Measurements from ENCODE around the gene SUCLG1.
"Not testable (repeated sequence)": the region's sequence is repeated elsewhere in the genome, so short reads cannot be mapped to it uniquely, and the experiment has no call there.

SUCLG1 gene

GRCh38 chr2:84459018-84459943, at the start of gene SUCLG1:
TSS of gene SUCLG1 (minus strand) at chr2:84459280. CDS start at chr2:84459269, 11 bp downstream.
- peak; percentile 68 for DNase-seq

DNA sequence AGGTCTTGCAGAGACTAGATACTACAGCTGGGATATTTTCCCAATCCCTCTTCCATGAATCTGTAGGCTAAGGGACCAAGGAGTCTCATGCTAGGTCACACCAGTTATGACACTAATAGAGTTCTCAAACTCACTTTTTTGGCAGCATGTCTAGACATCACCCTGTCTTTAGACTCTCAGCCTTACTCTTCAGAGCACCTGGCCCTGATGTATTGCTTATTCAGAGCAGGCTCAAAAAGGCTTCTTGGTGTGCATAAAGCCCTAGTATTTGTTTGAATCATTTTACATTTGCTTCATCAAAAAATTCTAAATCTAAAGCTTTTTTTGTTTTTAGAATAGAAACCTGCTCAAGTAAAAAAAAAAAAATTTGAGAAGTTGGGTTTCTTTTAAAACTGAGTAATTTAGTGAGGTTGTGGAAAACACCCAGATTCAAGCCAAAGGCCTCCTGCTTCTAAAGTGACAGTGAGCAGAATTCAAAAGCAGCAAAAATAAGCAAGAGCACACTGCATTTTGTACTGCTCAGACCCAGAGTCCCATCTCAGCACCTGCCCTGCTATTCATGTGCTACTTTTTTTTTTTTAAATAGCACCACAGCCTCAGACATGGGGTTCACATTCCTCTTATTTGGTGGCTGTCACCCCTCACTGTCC, 39.2 kb upstream of the SUCLG1 start:
- no peak for DNase-seq

- no peak for DNase-seq
These were observed 38.2 kb upstream of the SUCLG1 start for GRCh38 chr2:84497285-84497684.

DNA sequence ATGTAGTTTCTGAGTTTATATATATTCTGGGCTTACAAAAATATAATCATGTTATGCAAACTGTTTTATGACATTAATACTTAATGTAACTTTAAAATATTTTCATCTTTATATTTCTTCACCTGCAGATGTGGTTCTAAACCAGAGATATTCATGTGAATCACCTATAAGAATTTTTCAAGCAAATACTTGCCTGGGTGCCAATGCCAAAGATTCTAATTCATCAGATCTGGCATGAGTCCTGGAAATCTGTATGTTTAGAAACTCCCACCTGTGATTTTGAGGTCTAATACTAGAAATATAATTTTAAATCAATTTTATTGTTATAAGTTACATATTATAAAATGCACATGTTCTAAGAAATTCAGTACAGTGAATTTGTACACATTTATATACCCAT, 37.3 kb upstream of the SUCLG1 start:
- no peak for DNase-seq

DNA sequence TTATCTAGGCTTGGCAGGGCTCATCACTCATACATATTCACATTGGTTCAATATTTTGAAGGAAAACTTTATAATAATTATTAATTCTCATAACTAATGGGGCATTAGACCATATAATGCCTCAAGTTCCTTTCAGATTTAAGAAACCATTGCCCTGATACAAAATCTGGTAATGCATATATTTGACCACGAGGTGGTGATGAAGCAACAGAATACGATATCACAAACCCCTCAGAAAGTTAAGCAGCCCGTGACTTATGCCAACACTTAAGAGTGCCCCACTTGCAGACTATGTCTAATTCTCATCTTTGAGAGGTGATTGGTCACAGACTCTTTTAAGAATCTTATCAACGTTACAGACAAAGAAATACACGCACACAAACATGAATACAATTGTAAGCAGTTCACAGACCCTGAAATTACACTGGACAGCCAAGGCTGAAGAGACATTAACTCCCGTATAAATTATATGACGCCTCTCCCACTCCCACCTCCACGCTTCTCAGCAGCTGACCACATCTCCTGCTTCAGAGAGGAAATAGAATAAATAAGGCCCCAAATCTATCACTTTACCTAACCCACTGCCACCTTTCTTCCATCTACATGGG, 36.6 kb upstream of the SUCLG1 start:
- DNase-seq: peak; percentile 16

GRCh38 chr2:84494070-84494469, 35.0 kb upstream of the SUCLG1 start:
- DNase-seq: no peak

DNA sequence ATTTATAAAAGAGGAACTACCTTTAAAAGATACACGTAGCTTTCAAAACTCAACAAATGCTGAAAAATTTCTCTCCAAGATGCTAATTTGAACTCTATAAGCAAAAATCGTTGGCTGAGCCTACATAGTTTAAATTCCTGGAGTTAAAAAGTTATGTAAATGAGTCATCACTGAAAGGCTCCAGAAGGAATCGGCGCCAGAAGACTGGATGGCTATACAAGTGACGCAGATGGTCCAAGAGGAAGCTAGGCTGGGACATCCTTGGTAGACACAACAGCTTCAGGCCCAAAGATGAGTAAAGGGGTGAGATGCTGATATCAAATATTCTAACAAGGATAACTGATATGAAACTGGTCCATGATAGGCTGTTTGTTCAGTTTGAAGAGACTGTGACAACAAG, 34.4 kb upstream of the SUCLG1 start:
- DNase-seq: no peak

DNA sequence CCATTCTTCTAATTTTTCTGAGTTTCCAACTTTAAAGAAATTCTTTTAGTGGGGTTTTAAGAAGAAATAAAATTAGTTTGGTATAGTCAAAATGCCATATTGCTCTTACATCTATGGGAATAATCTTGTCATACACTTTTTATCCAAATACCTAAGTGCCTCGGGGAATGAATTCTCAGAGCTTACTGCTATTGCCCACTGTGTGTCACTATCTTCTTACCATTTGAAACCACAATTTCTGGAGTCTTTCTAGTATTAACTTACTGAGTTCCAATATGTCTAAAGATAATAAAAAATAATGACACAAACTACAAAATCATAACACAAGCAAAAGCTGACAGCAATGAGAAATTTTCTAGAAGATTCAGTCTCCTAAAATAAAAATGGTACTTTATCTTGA, 33.5 kb upstream of the SUCLG1 start:
- no peak for DNase-seq

GRCh38 chr2:84491741-84492140, 32.7 kb upstream of the SUCLG1 start:
- no peak for DNase-seq

DNA sequence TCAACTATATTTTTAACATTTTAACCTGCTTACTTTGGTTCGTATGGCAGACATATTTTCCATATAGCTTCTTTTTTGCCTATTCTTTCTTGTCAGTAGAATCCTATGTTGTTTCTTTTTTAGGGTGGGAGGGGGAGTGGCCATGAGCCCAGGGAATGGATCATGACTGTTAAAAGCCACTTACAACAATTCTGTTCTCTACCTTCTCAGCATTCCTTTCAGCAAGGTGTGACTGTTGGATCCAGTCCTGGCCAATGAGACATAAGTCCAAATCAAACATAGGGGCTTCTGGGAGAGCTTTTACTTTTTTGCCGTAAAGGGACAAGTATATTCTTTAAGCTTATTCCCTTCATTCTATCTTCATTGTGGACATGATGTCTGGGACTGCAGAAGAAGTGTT, 32.2 kb upstream of the SUCLG1 start:
- DNase-seq: no peak

DNA sequence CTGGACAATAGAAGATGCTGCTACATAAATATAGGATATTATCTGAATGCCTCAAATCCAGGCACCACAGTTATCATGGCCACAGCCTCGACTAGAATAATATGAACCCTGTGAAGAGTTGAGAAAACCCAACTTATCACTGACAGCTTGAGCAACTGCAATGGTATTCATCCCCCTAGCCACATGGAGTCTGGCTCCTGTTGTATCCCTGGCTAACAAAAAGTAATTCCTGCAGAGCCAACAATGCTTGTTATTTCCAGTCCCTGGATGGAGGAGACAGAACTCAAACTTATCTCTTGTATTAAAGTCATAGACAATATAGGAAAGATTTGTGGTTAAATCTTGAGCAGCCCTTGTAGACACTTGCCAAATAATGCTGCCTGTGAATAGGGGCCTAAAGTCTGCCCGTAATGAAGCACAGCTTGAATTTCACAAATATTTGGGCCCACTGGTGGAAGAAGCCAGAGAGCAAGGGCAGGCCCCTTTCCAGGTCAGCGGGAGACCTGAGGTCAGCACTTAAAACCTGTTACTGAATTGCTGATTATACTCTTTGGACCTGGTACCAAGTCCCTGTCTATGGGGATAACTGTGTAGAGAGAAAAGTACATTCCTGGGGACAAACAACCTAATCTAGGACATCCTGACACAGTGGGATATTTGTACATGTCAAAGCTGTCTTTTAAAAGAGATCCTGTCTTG, 28.4 kb upstream of the SUCLG1 start:
- no peak for DNase-seq

- peak; percentile 17 for DNase-seq
These were observed 27.5 kb upstream of the SUCLG1 start for GRCh38 chr2:84486441-84487115.

- DNase-seq: no peak
These were observed 24.2 kb upstream of the SUCLG1 start for GRCh38 chr2:84483320-84483719.

DNA sequence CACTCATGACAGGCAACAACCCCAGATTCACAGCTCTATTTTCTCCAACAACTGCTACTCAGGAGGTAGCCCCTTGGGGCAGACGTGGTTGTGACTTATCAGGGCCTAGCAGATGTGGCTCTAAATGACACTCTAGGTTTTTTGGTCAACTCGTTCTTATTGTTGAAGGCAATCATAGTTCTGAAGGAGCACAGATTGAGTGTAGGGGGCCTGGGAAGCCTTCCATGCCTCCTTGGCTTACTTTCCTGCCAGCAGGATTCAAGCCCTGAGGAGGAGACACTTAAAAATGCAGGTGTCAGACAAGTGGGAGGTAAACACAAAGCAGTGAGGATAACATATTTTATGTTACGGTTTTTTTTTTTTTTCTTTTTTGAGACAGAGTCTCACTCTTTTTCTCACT, 23.5 kb upstream of the SUCLG1 start:
- no peak for DNase-seq

GRCh38 chr2:84481702-84482101, 22.6 kb upstream of the SUCLG1 start:
- no peak for DNase-seq

- DNase-seq: no peak
These were observed 19.8 kb upstream of the SUCLG1 start for GRCh38 chr2:84478867-84479266.

- DNase-seq: no peak
These were observed 18.8 kb upstream of the SUCLG1 start for GRCh38 chr2:84477886-84478285.

DNA sequence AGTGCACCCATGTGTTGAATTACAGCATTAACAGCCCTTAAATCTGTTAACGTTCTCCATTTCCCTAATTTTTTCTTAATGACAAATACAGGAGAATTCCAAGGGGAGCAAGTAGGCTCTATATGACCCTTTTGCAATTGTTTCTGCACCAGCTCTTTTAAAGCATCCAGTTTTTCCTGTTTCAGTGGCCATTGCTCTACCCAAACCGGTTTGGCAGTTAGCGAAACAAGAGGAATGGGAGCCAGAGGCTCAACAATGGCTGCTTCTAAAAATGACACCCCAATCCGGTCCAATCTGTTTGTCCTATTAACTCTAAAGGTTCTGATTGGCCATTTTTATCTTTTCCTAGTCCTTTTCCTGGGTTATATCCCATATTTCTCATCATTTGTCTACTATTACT, 15.1 kb upstream of the SUCLG1 start:
- no peak for DNase-seq

DNA sequence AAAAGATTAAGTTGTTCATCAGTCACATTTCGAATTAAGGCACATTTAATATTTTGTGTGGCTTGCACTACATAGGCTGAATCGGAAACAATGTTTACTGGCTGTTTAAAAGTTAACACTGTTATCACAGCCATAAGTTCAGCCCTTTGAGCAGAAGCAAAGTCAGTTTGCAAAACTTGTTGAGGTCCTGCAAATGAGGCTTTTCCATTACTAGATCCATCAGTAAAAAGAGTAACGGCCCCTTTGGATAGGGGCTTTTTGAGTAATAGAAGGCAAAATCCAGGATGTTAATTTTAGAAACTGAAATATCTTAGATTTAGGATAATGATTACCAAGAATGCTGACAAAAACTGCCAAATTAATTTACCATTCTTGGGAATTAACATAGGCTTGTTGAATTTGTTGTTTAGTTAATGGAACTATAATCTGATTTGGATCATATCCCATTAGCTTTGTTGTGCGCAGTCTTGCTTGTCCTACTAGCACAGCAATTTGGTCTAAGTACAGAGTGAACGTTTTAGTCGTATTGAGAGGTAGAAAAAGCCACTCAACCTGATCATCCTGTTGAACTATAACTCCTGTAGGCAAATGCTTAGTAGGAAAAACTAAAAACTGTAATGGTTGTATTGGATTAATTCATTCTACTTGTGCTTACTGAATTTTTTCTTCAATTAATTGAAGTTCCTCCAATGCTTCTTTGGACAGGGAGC, 13.9 kb upstream of the SUCLG1 start:
- no peak for DNase-seq

- DNase-seq: not testable (repeated sequence)
These were observed 13.3 kb upstream of the SUCLG1 start for GRCh38 chr2:84472423-84472822.

- DNase-seq: no peak
These were observed 8.3 kb upstream of the SUCLG1 start for GRCh38 chr2:84467389-84467788.

GRCh38 chr2:84461310-84461709, 2.2 kb upstream of the SUCLG1 start:
- no peak for DNase-seq

Data from COR-L47 (cell line).